Keratinocyte (primary cell): Measurements from ENCODE around the gene RAPGEF1. TPM values are rescaled to one million over a fixed set of nuclear protein-coding genes. Genes with fewer than 3 reads are reported as not detected.

Experiments used
- DNase-seq: peaks from one replicate; pipeline ENCODE4 v3.0.0-alpha.2; 2011; ENCODE audit warnings: low read depth, missing footprints, low spot score
- FAIRE-seq: peaks from 2 replicates; lab custom pipeline; 2011; peaks lifted over from hg19 to GRCh38; lab: Jason Lieb, UNC
- H2AFZ ChIP-seq: 2 replicates; pipeline ENCODE4 v1.6.0; 2012; ENCODE audit warnings: low read length, control low read depth, inconsistent platforms; ENCODE audit not compliant: control insufficient read depth
- H3K27ac ChIP-seq: 2 replicates; pipeline ENCODE4 v1.5.1; 2011; ENCODE audit warnings: low read length; ENCODE audit not compliant: control insufficient read depth, insufficient read depth
- H3K27me3 ChIP-seq: 3 replicates; pipeline ENCODE4 v1.6.0; 2011; ENCODE audit warnings: low read length; ENCODE audit not compliant: control insufficient read depth, insufficient read depth; ENCODE audit errors: extremely low read depth
- H3K36me3 ChIP-seq, 2 experiments: 2 replicates in 1 of 2; 3 replicates in 1 of 2; pipeline ENCODE4 v1.5.1; 2011; ENCODE audit warnings: low read length in 2 of 2, mild to moderate bottlenecking in 1 of 2; ENCODE audit not compliant: control insufficient read depth in 2 of 2, insufficient read depth in 2 of 2; ENCODE audit errors: extremely low read depth in 1 of 2
- H3K4me1 ChIP-seq: 3 replicates; pipeline ENCODE4 v1.5.1; 2011; ENCODE audit warnings: low read length; ENCODE audit not compliant: control insufficient read depth, insufficient read depth; ENCODE audit errors: extremely low read depth
- H3K4me2 ChIP-seq: 3 replicates; pipeline ENCODE4 v1.6.0; 2011; ENCODE audit warnings: low read depth, low read length; ENCODE audit not compliant: control insufficient read depth, insufficient read depth; ENCODE audit errors: extremely low read depth
- H3K4me3 ChIP-seq, 3 experiments: fragments of 200-600 bp in 1 of 3; sonication (generic) in 1 of 3; 2 replicates in 2 of 3; 3 replicates in 1 of 3; pipeline ENCODE4 v1.5.1; 2011 to 2016; ENCODE audit warnings: low read length in 3 of 3, mild to moderate bottlenecking in 3 of 3, control low read depth in 2 of 3, inconsistent platforms in 1 of 3, low read depth in 1 of 3, mixed read lengths in 1 of 3, mixed run types in 1 of 3, moderate library complexity in 1 of 3; ENCODE audit not compliant: control insufficient read depth in 2 of 3, insufficient read depth in 2 of 3; ENCODE audit errors: extremely low read depth in 1 of 3
- H3K79me2 ChIP-seq: 2 replicates; pipeline ENCODE4 v1.6.0; 2012; ENCODE audit warnings: low read length; ENCODE audit not compliant: control insufficient read depth, insufficient read depth
- H3K9ac ChIP-seq: 3 replicates; pipeline ENCODE4 v1.6.0; 2011; ENCODE audit warnings: low read length; ENCODE audit not compliant: control insufficient read depth, insufficient read depth; ENCODE audit errors: extremely low read depth
- H3K9me1 ChIP-seq: 3 replicates; pipeline ENCODE4 v1.6.0; 2011; ENCODE audit warnings: low read length; ENCODE audit not compliant: control insufficient read depth, insufficient read depth; ENCODE audit errors: extremely low read depth
- H3K9me3 ChIP-seq: 2 replicates; pipeline ENCODE4 v1.5.1; 2012; ENCODE audit warnings: low read depth, low read length; ENCODE audit not compliant: control insufficient read depth
- H4K20me1 ChIP-seq: 3 replicates; pipeline ENCODE4 v1.6.0; 2011; ENCODE audit warnings: low read length; ENCODE audit not compliant: control insufficient read depth, insufficient read depth; ENCODE audit errors: extremely low read depth
- CTCF ChIP-seq, 3 experiments: IDR thresholded peaks in 1 of 3; conservative IDR thresholded peaks in 1 of 3; optimal IDR thresholded peaks in 1 of 3; 2 replicates in 2 of 3; 3 replicates in 1 of 3; pipeline versions ENCODE3 to v1.5.1; 2011; ENCODE audit warnings: low read length in 3 of 3, mild to moderate bottlenecking in 3 of 3, moderate library complexity in 2 of 3, control low read depth in 1 of 3, inconsistent platforms in 1 of 3; ENCODE audit not compliant: insufficient read depth in 2 of 3; ENCODE audit errors: extremely low read depth in 1 of 3
- EZH2 ChIP-seq: IDR thresholded peaks from one replicate; pipeline ENCODE4 v1.6.1; 2012; ENCODE audit warnings: inconsistent platforms, mild to moderate bottlenecking, low read length, moderate library complexity
- dilution Hi-C: fragments of 300-500 bp; cut with MboI; formaldehyde crosslinking; loops from one replicate; pipeline ENCODE4 v1.7.0; 2020; ENCODE audit warnings: low sequenced_read_pairs; ENCODE audit not compliant: extremely low pct_ligation_motif_present
- polyA plus RNA-seq, 5 experiments: library from polyadenylated mRNA; depleted of rRNA in 3 of 5; stranded (reverse) in 3 of 5; stranded (forward) in 1 of 5; unstranded in 1 of 5; fragments of >200 nt; gene quantifications; 1 replicate in 1 of 5; 2 replicates in 3 of 5; 3 replicates in 1 of 5; pipeline versions ENCODE4 v1.2.1 to v1.2.3, GENCODE V29; 2011 to 2012; ENCODE audit warnings: missing spikeins in 2 of 5, low read depth in 1 of 5, low replicate concordance in 1 of 5

RAPGEF1 gene
- polyA plus RNA-seq, 1 donor (not counting 4 experiments of a cell fraction or from before 2014, with no cell fraction given), result 18.5 TPM

- dilution Hi-C loops, result no loop called here
- H3K4me2 ChIP-seq, result no peak overlapping the region
- H3K4me3 ChIP-seq, result no peak overlapping the region
- FAIRE-seq, result no peak
- H3K9me3 ChIP-seq, result no peaks in the 10 kb centered on the region
- H3K9ac ChIP-seq, result no peak overlapping the region
- H3K36me3 ChIP-seq, result no peaks in the 10 kb centered on the region
- H4K20me1 ChIP-seq, result no peaks in the 10 kb centered on the region
- no peak overlapping the region for H2AFZ ChIP-seq
- DNase-seq, result no peak
- no peak for TF ChIP-seq CTCF (optimal IDR thresholded peaks at IDR 0.05 in 1 of 3, IDR thresholded peaks at IDR 0.05 in 1 of 3, conservative IDR thresholded peaks at IDR 0.05 in 1 of 3; ENCODE audit: extremely low read depth in 1 of 3, insufficient read depth in 2 of 3, low read length in 3 of 3)
- no peak for TF ChIP-seq EZH2
- peaks cover 3% of the 10 kb centered on the region for H3K4me1 ChIP-seq
- H3K9me1 ChIP-seq, result no peaks in the 10 kb centered on the region
- no peaks in the 10 kb centered on the region for H3K79me2 ChIP-seq
- no peaks in the 10 kb centered on the region for H3K27me3 ChIP-seq
- no peak overlapping the region for H3K27ac ChIP-seq
Measured at GRCh38 chr9:131764568-131764967, 24.7 kb upstream of the RAPGEF1 start.

GRCh38 chr9:131762356-131762932 lies 22.6 kb upstream of the RAPGEF1 start:
- Histone ChIP-seq H3K4me3 (no peak overlapping the region), H3K27me3 (peaks cover 4% of the 10 kb centered on the region), H3K27ac (no peak overlapping the region), H3K36me3 (no peaks in the 10 kb centered on the region), H2AFZ (no peak overlapping the region), H4K20me1 (no peaks in the 10 kb centered on the region), H3K9ac (no peak overlapping the region), H3K4me1 (no peaks in the 10 kb centered on the region), H3K9me1 (no peaks in the 10 kb centered on the region), H3K9me3 (no peaks in the 10 kb centered on the region), H3K79me2 (no peaks in the 10 kb centered on the region), H3K4me2 (no peak overlapping the region)
- DNase-seq (no peak), FAIRE-seq (no peak)
- TF ChIP-seq EZH2 (no peak), CTCF (optimal IDR thresholded peaks at IDR 0.05 in 1 of 3, IDR thresholded peaks at IDR 0.05 in 1 of 3, conservative IDR thresholded peaks at IDR 0.05 in 1 of 3; ENCODE audit: extremely low read depth in 1 of 3, insufficient read depth in 2 of 3, low read length in 3 of 3) (peak; percentile 56 to 91 (median 89))
- dilution Hi-C loops, result no loop called here
